Brain pericyte (primary cell): ENCODE data around the gene CEACAM18.
"Not testable (repeated sequence)": the region's sequence is repeated elsewhere in the genome, so short reads cannot be mapped to it uniquely, and the experiment has no call there.

Source experiments
- DNase-seq: peaks from one replicate; pipeline ENCODE4 v3.0.0-alpha.2; 2012; ENCODE audit warnings: low read depth, low spot score

Gene CEACAM18

DNA sequence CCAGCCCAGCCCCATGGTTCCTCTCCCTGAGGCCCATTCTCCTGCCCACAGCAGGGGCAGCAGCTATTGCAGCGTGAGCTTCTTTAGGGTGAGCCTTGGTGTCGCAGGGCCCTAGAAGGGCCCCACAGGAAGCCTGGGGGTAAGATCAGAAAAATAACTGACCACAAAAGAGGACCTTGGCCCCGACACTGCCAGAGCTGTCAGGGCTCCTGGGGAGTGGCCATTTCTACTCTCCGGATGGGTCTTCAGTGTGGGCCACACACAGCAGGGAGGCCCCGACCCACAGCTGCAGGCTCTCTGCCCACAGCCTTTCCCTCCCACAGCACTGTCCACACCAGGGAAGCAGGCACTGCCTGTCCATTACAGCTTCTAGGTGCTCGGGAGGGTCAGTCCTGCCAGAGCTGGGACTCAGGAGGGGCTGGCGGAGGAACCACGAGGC is 16.6 kb upstream of the CEACAM18 start:
- no peak for DNase-seq

DNA sequence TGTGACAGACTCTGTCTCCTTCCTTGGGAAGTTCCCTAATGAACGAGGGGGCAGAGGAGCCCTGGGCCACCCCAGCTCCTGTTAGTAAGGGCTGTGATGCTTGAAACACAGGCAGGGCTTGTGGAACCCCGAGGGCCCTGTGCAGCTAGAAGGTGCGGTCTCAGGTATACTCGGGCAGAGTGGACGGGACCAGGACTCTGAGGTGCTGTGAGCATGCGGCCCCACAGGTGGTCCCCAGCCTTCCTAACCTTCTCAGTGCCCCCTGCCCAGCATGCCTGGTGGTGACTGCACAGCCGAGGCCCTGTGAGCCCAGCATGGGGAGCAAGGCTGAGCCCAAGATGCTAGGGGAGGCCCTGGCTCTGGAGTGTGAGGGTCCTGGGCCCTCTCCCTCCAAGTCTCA is 16.1 kb upstream of the CEACAM18 start:
- no peak for DNase-seq

DNA sequence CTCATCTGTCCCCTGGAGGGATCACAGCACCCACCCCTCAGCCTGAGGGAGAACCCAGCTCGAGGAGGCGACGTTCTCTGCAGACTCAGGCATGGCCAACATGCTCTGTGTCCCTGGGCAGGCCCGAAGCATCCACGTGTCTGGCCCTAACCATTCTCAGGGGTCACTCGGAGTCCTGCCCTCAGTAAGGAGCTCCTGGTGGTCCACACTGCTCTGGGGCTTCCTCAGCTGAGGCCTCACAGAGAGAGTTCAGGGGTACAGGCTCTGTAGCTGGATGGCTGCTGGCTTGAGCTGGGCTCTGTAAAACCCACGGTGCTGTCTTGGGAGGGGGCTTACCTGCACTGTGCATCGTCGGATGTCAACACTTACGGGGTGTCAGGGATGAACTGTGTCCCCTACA is 15.7 kb upstream of the CEACAM18 start:
- DNase-seq = no peak

DNA sequence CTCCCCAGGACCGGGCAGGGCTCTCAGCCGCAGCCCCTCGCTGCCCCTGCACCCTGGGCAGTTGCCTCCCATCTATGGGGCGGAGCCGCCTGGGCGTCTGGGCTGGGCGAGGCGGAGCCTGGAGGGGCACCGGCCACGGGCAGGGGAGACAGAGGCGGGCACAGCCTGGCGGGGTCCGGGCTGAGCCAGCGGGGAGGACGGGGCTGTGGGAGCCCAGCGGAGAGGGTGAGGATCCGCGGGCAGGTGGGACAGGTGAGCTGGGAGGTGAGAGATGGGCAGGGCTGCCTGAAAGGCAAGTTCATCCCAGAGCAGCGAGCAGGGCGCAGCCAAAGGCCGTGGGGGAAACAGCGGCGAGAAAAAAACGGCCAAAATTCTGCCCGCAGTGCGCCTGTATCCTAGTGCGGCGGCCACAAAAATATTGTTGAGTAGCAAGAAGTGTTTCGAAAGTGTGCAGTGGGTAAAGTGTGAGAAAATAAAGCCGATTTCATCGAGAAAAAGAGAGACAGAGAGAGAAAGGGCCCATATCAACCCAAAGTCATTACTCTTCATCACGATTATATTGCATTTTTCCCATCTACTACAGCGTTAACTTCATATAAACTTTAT is 14.3 kb upstream of the CEACAM18 start:
- not testable (repeated sequence) for DNase-seq

DNA sequence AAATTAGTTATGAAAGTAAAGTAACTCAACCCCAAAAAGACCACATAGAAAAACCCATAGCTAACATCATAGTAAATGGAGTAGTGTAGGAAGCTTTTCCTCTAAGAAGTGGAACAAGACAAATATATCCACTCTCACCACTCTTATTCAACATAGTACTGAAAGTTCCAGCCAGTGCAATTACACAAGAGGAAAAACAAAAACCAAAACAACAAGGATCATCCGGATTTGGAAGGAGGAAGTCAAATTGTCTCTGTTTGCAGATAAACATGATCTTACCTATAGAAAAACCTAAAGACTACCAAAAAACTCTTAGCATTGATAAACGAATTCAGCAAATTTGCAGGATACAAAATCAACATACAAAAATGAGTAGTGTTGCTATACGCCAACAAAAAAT is 11.6 kb upstream of the CEACAM18 start:
- DNase-seq = no peak

DNA sequence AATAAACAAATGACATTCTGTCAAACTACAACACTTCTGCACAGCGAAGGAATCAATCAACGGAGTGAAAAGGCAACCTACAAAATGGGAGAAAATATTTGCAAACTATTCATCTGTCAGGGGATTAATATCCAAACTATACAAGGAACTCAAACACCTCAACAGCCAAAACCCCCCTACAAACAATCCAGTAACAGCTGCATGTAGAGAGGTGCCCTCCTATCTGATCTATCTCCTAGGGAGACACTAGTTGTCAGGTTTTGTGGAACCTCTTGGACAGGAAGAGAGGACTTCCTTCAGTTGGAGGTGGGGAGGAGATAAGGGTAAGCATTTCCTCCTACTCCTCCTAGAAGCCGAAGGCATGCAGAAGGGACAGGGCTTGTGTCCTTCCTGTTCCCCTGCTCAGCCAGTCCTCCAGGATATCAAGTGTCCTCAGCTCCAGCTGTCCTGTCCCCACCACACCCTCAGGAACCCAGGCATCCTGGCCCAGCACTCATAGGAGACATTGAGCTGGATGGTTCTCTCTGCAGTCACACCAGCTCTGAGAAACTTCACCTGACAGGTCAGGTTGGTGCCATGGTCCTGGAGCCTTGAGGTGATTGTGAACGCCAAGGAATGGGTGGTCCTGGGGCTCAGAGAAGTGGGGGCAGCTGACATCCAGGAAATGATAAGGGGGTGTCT is 10.3 kb upstream of the CEACAM18 start:
- DNase-seq = no peak

DNA sequence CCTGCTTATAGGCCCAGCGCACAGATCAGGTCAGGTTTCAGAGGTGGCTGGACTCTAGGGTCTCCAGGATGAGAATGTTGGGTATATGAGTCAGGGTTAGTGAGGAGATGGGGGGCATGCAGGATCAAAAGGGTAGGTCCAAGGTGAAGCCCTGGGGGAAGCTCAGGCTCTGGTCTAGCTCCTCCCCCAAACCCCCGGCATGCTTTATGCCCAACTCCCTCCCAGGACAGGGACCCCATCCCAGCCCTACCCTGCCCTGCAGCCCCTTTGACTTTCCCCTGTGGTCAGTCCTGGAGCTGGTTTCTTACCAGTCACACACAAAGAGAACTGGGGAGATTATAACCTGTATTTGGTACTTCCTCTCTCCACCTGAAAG is 9.8 kb upstream of the CEACAM18 start:
- no peak for DNase-seq

DNA sequence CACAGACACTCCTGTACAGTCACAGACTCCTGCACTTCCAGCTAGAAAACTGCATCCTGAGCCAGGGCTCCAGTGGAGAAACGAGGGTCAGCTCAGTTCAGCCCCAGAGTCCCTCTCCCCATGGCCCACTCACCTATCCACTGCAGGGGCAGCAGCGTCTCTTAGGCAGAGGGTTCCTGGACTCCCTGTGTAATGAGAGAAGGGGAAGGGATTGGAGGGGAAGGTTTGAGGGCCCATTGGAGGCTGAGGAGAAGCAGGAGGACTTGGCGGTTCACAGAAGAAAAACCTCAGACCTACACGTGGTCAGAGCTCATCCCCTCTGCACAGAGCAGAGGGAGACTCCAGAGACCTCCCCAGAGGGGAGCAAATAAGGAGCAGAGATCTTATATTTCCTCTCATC is 9.2 kb upstream of the CEACAM18 start:
- DNase-seq = no peak

DNA sequence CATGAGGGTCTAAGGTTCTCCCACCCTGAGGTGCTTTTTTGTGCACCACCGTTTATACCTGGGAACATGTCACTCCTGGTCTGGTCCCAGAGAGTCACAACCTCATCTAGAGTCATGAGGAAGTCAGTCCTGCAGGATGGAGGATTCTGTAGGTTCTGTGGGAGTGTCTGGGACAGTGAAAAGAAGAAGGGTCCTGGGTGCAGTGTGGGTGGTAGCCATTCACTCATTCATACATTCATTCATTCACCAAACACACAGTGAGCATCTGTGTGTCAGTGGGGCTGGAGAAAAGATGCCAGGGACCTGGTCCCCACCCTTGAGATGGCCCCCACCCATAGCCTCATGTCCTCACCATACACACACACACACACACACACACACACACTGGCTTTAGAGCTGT is 8.7 kb upstream of the CEACAM18 start:
- no peak for DNase-seq

DNA sequence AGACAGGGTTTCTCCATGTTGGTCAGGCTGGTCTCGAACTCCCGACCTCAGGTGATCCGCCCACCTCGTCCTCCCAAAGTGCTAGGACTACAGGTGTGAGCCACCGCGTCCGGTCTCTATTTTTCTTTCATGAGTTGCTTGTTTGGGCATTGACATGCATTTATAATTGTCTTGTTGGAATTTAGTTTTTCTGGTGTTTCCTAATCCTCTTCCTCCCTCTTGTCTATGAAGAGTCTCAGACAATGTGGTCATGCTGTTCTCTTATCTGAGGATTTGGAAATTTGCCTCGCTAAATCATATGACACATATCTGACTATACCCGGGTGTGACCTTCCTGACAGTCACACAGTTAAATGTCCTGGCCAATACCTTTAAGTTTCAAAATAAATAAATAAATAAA is 7.4 kb upstream of the CEACAM18 start:
- no peak for DNase-seq

DNA sequence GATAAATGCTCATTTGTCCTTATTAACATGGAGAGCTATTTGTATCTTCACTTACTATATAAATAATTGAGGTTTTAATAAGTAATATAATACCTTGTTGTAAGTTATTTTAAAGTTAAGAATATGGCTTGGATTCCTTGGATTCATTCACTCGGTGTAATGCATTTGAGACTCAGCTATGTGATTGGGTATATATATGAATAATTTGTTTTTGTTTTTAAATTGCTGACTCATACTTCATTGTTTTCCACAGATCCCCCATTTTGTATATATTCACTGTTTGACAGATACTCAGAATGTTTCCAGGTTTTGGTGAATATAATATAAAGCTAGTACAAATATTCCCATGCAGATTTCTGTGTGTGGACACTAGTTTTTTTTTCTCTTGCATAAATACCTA is 6.8 kb upstream of the CEACAM18 start:
- no peak for DNase-seq

DNA sequence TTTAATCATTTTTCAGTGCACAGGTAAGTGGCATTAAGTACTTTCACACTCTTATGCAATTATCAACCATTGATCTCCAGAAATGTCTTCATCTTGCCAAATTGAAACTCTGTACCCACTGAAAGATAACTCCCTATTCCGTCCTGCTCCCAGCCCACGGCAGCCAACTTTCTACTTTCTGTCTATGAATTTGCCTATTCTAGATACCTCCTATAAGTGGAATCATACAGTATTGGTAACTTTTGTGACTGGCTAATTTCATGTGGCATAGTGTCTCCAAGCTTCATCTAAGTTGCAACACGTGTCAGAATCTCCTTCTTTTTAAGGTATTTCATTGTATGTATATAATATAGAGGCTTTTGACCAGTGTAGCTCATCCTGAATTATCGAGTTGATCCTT is 5.7 kb upstream of the CEACAM18 start:
- DNase-seq = no peak

DNA sequence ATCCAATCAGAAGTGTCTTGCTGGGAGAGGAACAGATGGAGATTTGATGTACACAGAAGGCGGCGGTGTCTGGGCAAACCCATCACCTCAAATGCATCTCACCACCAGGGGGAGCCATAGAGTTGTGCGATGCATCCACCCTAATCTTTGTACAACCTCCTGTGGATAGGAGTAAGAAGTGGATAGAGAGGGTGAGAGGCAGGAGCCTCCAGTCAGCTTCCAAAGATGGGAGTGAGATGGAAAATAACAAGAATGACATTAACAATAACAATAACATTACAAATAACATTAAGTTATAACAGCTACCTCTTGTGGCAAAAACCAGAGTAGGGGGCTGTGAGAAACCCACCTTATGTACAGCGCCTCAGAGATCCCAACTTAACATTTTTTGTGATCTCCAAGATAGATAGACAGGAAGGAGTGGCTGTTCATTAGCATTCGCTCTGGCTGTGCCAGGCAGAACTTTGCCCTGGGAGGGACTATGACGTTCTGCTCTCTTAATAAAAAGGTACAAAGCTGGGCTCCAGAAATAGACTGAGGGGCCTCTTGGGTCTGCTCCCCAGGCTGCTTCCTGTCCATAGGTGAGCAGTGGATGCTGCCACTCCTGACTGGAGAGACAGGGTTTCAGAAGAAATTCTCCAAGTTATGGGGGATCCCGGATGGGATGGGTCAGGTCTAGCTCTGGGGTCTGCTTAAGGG is 5.2 kb upstream of the CEACAM18 start:
- no peak for DNase-seq

DNA sequence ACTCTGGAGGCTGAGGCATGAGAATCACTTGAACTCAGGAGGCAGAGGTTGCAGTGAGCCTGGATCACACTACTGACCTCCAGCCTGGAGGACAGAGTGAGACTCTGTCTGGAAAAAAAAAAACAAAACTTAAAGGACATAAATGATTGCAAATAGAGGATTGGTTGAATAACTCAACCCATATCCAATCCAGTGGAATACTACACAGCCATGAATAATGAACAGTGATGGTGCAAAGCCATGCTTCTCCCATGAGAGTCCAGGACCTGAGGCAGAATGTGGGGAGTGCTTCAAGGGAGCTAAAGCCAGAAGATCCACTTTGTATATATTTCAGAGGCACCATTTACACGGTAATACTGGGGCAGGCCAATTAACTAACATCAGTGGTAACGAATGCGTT is 2.2 kb upstream of the CEACAM18 start:
- no peak for DNase-seq

DNA sequence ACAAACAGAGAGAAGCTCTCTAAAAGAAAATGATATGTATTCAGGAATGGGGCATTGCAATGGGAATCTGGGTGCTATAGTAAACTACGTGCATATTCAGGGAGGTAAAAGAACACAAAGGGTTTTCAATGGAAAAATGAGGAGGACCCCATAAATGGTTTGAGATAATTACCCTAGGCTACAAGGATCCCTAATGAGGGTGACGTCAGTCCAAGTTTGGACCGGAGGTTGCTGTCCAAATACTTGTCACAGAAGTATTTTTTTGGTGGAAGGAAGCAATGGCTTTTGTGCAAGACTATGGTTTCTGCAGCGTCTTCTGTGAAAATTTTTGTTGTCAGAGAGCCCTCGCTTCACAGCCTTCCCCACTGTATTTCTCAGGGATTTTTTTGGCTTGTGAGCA is 995 bp upstream of the CEACAM18 start:
- no peak for DNase-seq

DNA sequence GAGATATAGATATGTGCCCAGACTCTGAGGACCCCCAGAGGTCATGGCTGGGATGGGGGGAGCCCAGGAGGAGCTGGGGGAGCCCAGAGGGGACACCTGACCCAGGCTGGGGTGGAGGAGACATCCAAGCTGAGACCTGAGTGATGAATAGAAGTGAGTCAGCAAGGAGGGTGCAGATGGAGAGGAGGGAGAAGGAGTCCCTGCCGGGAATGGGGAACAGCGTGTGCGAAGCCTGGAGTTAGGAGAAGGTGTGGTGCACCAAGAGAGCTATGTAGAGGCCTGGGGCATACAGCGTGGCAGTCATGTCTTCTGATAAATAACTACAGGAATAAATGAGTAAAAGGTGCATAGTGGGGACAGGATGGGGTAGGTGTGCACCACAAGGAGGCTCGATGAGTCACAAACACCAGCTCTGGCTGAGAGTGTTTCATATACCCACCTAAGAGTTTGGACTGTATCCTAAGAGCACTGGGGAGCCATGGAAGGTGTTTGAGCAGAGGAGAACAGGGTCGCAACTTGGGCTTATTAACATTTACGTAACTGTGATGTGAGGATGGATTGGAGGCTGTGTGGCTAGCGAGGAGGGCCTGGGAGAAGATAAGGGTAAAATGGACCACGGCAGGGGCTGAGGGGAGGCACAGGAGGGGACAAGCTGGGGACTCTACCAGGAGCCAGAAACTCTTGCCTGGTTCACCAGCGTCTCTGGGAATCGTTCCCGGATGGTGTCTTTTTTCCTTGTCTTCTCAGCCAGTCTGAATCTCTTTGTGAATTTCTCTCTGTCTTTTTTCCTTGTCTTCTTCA is 1.4 kb downstream of the CEACAM18 start:
- DNase-seq = no peak

DNA sequence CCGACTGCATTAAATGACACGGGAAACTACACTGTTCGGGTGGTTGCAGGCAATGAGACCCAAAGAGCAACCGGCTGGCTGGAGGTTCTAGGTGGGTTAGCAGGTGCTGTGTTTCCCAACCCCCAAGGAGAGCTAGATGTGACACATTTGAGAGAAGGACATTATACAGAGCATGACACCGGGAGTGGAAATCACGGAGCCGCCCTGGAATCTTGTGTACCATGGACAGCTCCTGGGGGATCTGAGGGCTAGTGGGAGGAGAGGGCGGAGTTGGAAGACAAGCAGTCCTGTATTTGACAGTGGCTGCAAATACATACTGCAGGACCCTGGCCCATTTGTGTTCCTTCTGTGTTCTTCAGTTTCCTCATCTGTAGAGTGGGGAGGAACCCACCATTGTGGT is 2.3 kb downstream of the CEACAM18 start:
- DNase-seq = no peak

DNA sequence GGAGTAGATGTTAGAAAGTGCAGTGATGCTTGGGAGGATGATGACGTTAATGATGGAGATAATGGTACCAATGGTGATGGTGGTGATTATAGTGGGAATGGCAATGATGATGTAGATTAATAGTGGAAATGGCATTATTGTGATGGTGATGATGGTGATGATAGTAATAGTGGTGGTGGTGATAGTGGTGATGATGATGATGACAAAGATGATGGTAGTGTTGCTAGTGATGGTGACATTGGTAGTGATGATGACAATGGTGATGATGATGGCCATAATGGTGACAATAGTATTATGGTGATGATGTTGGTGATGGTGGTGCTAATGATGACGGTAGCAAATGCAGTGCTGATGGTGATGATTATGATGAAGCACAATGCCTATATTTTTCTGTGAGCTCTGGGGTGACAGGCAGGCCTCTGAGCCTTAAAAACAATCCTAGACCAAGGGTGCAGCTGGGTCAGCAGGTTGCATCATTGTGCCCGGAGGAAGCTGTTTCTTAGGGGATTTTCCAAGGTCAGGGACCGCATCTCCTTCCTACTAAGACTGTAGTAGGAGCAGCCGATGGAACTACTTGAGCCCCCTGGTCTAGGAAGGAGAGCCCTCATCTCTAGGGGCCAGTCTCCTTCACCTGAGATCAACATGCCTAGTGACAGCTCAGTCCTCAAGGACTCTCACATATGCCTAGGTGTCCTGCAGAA is 7.8 kb downstream of the CEACAM18 start:
- DNase-seq = no peak

DNA sequence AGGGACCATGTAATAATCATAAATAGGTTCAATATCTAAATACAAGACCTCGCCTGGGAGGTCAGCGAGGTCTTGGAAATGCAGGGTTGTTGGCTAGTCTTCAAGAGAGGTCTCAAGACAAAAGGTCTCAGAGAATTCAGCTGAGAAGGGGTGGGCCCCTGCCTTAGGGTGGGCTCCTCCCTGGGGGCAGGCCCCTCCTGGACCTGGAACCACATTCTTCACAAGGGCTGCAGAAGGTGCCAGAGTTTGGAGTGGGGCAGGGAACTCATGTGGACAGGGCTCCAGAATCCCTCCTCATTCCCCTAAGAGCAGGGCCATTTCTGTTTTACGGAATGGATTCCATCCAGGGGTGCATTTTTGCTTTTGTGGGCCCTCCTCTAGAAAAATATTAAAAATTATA is 10.2 kb downstream of the CEACAM18 start:
- no peak for DNase-seq

DNA sequence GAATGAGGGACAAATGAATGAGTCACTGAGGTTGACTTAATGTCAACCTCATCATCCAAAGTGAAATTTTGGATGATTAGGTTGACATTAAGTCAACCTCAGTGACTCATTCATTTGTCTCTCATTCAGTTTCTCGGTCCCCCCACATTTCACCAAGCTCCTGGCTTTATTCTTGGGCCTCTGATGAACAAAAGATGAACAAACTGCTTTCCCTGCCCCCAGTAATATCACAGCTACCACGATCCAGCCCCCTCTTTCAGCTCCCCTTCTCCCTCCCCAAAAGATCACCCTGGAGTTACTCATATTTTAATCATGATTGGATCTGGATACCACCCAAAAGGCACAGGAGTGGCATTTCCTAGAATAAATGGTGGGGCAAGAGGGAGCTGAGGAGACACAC is 10.8 kb downstream of the CEACAM18 start:
- no peak for DNase-seq

DNA sequence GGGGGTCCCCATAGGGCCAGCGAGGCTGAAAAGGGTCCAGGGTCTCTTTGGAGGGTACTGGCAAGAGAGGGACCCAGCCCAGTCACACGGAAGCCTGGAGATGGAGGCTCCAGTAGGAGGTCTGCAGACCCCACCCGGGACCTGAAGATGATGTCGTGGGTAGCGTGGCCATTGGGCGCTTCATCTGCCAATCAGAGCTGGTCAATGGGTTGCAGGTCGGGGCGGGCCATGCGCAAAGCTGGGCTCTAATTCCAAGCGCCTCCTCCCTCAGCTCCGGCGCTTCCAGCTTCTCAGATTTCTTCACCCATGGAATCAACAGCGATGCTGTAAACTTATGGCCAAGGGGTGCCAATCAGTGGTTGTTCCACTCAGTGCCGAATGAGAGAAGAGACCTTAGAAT is 12.3 kb downstream of the CEACAM18 start:
- no peak for DNase-seq

DNA sequence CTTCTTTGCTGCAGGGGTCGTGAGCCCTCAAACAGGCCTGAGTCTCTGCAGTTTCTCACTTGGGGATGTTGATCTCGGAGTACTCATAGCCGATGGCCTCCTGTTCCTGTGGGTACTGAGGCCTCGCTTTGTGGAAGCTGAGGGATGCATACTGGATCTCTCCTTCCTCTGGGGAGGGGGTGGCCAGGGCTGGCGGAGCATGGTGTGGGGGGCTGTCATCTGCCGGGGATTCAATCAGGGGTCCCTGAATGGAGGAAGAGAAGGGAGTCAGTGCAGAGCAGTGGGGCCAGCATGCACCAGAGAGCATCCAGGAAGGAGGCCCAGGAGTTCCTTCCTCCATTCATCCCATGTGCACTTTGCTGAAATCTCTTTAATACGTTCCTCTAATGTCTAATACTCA is 13.2 kb downstream of the CEACAM18 start:
- no peak for DNase-seq
